Endodermal cell (in vitro differentiated cells): ENCODE measurements around the gene BSN. TPM values are rescaled to one million over a fixed set of nuclear protein-coding genes. Genes with fewer than 3 reads are reported as not detected.

Experiments
- DNase-seq: peaks from one replicate; pipeline ENCODE4 v3.0.0-alpha.2; 2017
- H3K27ac ChIP-seq: 2 replicates; pipeline ENCODE4 v1.5.1; 2013; ENCODE audit warnings: mild to moderate bottlenecking, low read depth, low read length, moderate library complexity
- H3K27me3 ChIP-seq: 2 replicates; pipeline ENCODE4 v1.6.1; 2013; ENCODE audit warnings: mild to moderate bottlenecking, low read length, moderate library complexity; ENCODE audit not compliant: insufficient read depth, control insufficient read depth, poor library complexity, severe bottlenecking
- H3K36me3 ChIP-seq: 2 replicates; pipeline ENCODE4 v1.7.0; 2013; ENCODE audit warnings: mild to moderate bottlenecking, low read length, moderate library complexity; ENCODE audit not compliant: control insufficient read depth, insufficient read depth
- H3K4me1 ChIP-seq: one replicate; pipeline ENCODE4 v1.7.0; 2013; ENCODE audit warnings: low read length; ENCODE audit not compliant: control insufficient read depth, insufficient read depth
- H3K4me3 ChIP-seq: 2 replicates; pipeline ENCODE4 v1.5.1; 2013; ENCODE audit warnings: mild to moderate bottlenecking, low read length, moderate library complexity
- H3K9ac ChIP-seq: 2 replicates; pipeline ENCODE4 v1.6.1; 2013; ENCODE audit warnings: mild to moderate bottlenecking, low read length, moderate library complexity; ENCODE audit not compliant: poor library complexity, severe bottlenecking; ENCODE audit errors: extremely low read depth
- H3K9me3 ChIP-seq: 2 replicates; pipeline ENCODE4 v1.6.1; 2013; ENCODE audit warnings: mild to moderate bottlenecking, low read length, moderate library complexity; ENCODE audit not compliant: control insufficient read depth
- H3K27ac Mint-ChIP-seq: 2 replicates; pipeline ENCODE4 v1.8.0; 2020; ENCODE audit warnings: mixed read lengths
- H3K27me3 Mint-ChIP-seq: 2 replicates; pipeline ENCODE4 v1.8.0; 2021; ENCODE audit warnings: mild to moderate bottlenecking, mixed read lengths; ENCODE audit not compliant: insufficient read depth
- H3K36me3 Mint-ChIP-seq: 2 replicates; pipeline ENCODE4 v1.8.0; 2020; ENCODE audit warnings: low read depth, mixed read lengths
- H3K4me1 Mint-ChIP-seq: 2 replicates; pipeline ENCODE4 v1.8.0; 2020; ENCODE audit warnings: mixed read lengths
- H3K4me3 Mint-ChIP-seq: 2 replicates; pipeline ENCODE4 v1.8.0; 2020; ENCODE audit warnings: mild to moderate bottlenecking, moderate library complexity, mixed read lengths
- H3K9me3 Mint-ChIP-seq: 2 replicates; pipeline ENCODE4 v1.8.0; 2020; ENCODE audit warnings: mild to moderate bottlenecking, mixed read lengths
- WGBS, 2 experiments: methylation state at CpG; one replicate each; pipeline versions ENCODE4 v1.1.5 to v1.1.7; 2013; ENCODE audit warnings: missing lambda C conversion rate in 2 of 2, mixed read lengths in 1 of 2; ENCODE audit not compliant: insufficient coverage in 1 of 2, insufficient read length in 1 of 2; 5-methylcytosine and 5-hydroxymethylcytosine counted together
- total RNA-seq, 2 donors: library from RNA; stranded (reverse); fragmentation: NEBNext Ultra II Directional in 1 of 2; extraction: Animal tissue kit (Norgen Biotek cat#: 25700) in 1 of 2; gene quantifications; 2 replicates in 1 of 2; 3 replicates in 1 of 2; pipeline ENCODE4 v1.2.1, GENCODE V29; 2021
- TF ChIP-seq, protein P1 (sequence below): fragments of 200-600 bp; sonication (generic); conservative IDR thresholded peaks from 2 replicates; pipeline ENCODE4 v1.5.0; 2021; ENCODE audit warnings: antibody characterized with exemption, mild to moderate bottlenecking

The BSN gene
- total RNA-seq, 2 donors from 2014 or later, result 2.4 to 2.5 TPM

DNA sequence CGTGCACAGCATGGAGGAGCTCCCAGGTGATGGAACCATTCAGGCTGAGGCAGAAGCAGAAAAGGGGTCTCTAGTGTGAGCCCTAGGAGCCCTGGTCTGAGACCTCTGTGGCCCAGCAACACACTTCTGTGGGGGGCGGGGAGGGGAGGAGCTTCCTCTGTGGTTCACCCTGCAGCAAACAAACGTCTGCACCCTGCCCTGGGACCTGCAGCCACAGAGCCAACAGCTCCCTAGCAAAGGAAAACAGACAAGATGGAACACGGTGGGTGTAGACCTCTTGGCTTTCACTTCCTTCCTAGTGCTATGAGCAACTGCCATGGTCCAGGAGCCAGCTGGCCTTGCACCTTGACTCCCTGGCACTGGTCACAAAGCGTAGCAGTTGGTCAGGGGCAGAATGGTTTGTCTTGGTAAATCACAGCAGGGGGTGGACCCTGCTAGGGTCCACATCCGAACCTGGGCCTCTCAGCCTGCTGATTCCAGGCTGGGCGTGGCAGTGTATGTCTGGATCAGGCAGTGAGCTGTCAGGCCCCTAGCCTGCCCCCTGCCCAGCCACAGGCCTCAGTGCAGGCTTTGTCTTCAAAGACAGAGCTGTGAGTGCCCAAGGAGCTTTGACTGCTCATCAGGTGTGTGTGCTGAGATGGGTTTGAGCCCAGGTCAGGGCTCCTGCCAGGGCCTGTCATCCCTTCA, 158.5 kb downstream of the BSN start:
- H3K4me3 ChIP-seq, result no peak overlapping the region
- DNase-seq, result no peak

DNA sequence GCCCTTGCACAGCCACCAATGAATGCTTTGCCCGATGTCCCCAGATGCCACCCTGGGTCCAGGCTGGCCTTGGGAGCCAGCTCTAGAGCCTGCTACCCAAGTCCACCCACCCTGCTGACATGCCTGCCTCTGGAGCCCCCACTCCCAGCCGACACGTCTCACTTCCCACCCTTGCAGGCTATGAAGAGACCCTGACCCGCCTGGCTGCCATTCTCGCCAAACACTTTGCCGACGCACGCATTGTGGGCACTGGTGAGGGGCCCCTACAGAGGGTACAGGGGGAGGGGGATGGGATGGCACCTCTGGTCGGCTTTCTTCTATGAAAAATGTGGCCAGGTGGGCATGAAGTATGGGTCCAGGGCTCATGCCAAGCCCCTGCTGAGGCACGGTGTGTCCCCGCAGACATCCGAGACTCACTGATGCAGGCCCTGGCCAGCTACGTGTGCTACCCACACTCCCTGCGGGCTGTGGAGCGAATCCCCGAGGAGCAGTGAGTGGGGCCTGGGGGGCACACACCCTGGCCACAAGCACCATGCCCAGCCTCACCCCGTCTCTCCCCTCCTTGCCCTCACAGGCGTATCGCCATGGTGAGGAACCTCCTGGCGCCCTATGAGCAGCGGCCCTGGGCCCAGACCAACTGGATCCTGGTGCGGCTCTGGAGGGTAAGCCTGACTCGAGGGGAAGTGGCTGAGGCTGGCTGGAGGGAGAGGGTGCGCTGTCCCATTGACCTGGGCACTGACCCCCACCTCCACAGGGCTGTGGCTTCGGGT, 159.2 kb downstream of the BSN start:
- WGBS, 2 experiments, result 94 to 96% methylated on average over 17 to 25 of the region's 25 CpGs
- Histone ChIP-seq H3K4me1 (no peaks in the 10 kb centered on the region), H3K4me3 (no peak overlapping the region), H3K9ac (no peak overlapping the region), H3K9me3 (no peaks in the 10 kb centered on the region), H3K36me3 (no peaks in the 10 kb centered on the region), H3K27me3 (no peaks in the 10 kb centered on the region), H3K27ac (no peak overlapping the region)
- peaks cover 12% of the 10 kb centered on the region for H3K36me3 Mint-ChIP-seq
- H3K27ac Mint-ChIP-seq, result no peak overlapping the region
- no peaks in the 10 kb centered on the region for H3K9me3 Mint-ChIP-seq
- H3K4me3 Mint-ChIP-seq, result no peak overlapping the region
- TF ChIP-seq, protein P1, sequence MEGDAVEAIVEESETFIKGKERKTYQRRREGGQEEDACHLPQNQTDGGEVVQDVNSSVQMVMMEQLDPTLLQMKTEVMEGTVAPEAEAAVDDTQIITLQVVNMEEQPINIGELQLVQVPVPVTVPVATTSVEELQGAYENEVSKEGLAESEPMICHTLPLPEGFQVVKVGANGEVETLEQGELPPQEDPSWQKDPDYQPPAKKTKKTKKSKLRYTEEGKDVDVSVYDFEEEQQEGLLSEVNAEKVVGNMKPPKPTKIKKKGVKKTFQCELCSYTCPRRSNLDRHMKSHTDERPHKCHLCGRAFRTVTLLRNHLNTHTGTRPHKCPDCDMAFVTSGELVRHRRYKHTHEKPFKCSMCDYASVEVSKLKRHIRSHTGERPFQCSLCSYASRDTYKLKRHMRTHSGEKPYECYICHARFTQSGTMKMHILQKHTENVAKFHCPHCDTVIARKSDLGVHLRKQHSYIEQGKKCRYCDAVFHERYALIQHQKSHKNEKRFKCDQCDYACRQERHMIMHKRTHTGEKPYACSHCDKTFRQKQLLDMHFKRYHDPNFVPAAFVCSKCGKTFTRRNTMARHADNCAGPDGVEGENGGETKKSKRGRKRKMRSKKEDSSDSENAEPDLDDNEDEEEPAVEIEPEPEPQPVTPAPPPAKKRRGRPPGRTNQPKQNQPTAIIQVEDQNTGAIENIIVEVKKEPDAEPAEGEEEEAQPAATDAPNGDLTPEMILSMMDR, result no peak
- H3K4me1 Mint-ChIP-seq, result peaks cover 5% of the 10 kb centered on the region
- H3K27me3 Mint-ChIP-seq, result peaks cover 3% of the 10 kb centered on the region
- DNase-seq, result no peak

More for the DNA sequence above, 158.5 kb downstream of the BSN start:
- Mint-ChIP-seq H3K36me3 (peaks cover 20% of the 10 kb centered on the region), H3K4me3 (no peak overlapping the region), H3K27me3 (peaks cover 2% of the 10 kb centered on the region), H3K9me3 (no peaks in the 10 kb centered on the region), H3K4me1 (no peaks in the 10 kb centered on the region), H3K27ac (no peak overlapping the region)
- Histone ChIP-seq H3K36me3 (no peaks in the 10 kb centered on the region), H3K27me3 (no peaks in the 10 kb centered on the region), H3K9me3 (no peaks in the 10 kb centered on the region), H3K9ac (no peak overlapping the region), H3K4me1 (no peaks in the 10 kb centered on the region), H3K27ac (no peak overlapping the region)
- TF ChIP-seq, protein P1, result no peak
- 83 to 84% methylated on average over 7 of the region's 7 CpGs for WGBS, 2 experiments

GRCh38 chr3:49714728-49715550, 160.7 kb downstream of the BSN start:
- Histone ChIP-seq H3K9ac (no peak overlapping the region), H3K27me3 (no peaks in the 10 kb centered on the region), H3K4me1 (no peaks in the 10 kb centered on the region), H3K9me3 (no peaks in the 10 kb centered on the region), H3K36me3 (no peaks in the 10 kb centered on the region), H3K27ac (no peak overlapping the region), H3K4me3 (no peak overlapping the region)
- Mint-ChIP-seq H3K4me3 (no peak overlapping the region), H3K27me3 (peaks cover 4% of the 10 kb centered on the region), H3K27ac (no peak overlapping the region), H3K36me3 (peaks cover 12% of the 10 kb centered on the region), H3K9me3 (no peaks in the 10 kb centered on the region), H3K4me1 (peaks cover 10% of the 10 kb centered on the region)
- TF ChIP-seq, protein P1, result no peak
- WGBS, 2 experiments, result 88 to 96% methylated on average over 7 to 13 of the region's 13 CpGs
- no peak for DNase-seq
